Skeletal muscle tissue (tissue), 4 donors: ENCODE measurements around the gene MT1H. TPM values are rescaled to one million over a fixed set of nuclear protein-coding genes. Genes with fewer than 3 reads are reported as not detected.

Experiments used
- H3K27ac ChIP-seq: one replicate; pipeline ENCODE4 v1.7.0; 2013; ENCODE audit warnings: mild to moderate bottlenecking, low read depth, low read length, inconsistent platforms
- H3K27me3 ChIP-seq, 3 donors: one replicate each; pipeline ENCODE4 v1.7.0; 2013; ENCODE audit warnings: low read length in 3 of 3; ENCODE audit not compliant: control insufficient read depth in 3 of 3, insufficient read depth in 3 of 3
- H3K36me3 ChIP-seq, 3 donors: one replicate each; pipeline ENCODE4 v1.7.0; 2013; ENCODE audit warnings: low read length in 3 of 3; ENCODE audit not compliant: control insufficient read depth in 3 of 3, insufficient read depth in 3 of 3
- H3K4me1 ChIP-seq, 3 donors: one replicate each; pipeline ENCODE4 v1.7.0; 2013; ENCODE audit warnings: low read length in 3 of 3, mild to moderate bottlenecking in 3 of 3; ENCODE audit not compliant: control insufficient read depth in 3 of 3, insufficient read depth in 3 of 3
- H3K4me3 ChIP-seq, 3 donors: one replicate each; pipeline ENCODE4 v1.7.0; 2013; ENCODE audit warnings: low read length in 3 of 3
- H3K9ac ChIP-seq, 3 donors: one replicate each; pipeline ENCODE4 v1.7.0; 2013; ENCODE audit warnings: low read length in 3 of 3, mild to moderate bottlenecking in 3 of 3, moderate library complexity in 2 of 3, low read depth in 1 of 3
- H3K9me3 ChIP-seq, 3 donors: one replicate each; pipeline ENCODE4 v1.7.0; 2013; ENCODE audit warnings: low read length in 3 of 3; ENCODE audit not compliant: control insufficient read depth in 3 of 3
- total RNA-seq: library from RNA; depleted of rRNA; stranded (reverse); fragments of >200 nt; gene quantifications from one replicate; pipeline ENCODE4 v1.2.3, GENCODE V29; 2014
- donor health status: Osteomylitis.

The MT1H gene
- total RNA-seq, 1 donor from 2014 or later, result not detected

GRCh38 chr16:56645838-56646237 lies 23.8 kb upstream of the MT1H start:
- Histone ChIP-seq H3K4me1 (peaks cover 9 to 10% (median 9%) of the 10 kb centered on the region in 3 donors), H3K4me3 (no peak overlapping the region), H3K27me3 (peaks cover 22 to 33% (median 23%) of the 10 kb centered on the region in 3 donors), H3K9ac (no peak overlapping the region), H3K36me3 (no peaks in the 10 kb centered on the region), H3K27ac (no peak overlapping the region), H3K9me3 (no peaks in the 10 kb centered on the region)

DNA sequence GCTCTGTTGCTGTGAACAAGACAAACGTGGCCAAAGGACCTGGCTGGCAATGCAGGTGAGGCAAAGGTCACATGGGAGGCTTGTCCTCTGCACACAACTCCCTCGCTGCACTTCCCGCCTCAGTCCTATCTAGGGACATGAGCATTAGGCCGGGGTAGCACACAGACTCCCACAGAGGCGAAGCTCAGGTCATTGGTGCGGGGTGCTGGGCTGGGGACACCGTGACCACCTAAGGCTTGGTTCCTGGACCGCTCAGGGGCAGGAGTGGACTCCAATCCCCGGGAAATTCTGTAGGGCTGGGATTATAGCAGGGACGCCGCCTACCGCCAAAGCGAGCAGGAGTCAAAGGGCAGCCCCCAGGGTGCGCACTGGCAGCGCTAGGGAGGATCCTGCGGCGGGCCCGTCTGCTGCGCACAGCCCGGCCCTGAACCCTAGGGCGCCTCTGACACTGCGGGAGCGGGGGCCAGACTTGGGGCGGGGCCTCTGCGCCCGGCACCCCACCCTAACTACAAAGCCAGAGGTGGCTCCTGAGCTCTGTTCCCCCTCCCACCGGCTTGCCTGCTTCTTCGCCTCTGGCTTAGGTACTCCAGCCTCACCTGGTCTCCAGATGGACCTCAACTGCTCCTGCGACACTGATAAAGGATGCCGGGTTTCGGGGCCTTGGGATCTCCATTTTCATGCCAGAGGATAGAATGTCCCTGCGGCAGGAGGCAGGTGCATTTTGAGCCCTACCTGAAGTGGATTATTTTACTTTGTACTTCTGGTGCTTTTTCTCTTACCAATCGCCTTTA lies 21.8 kb upstream of the MT1H start:
- peaks cover 18 to 33% (median 22%) of the 10 kb centered on the region in 3 donors for H3K27me3 ChIP-seq
- no peak overlapping the region for H3K27ac ChIP-seq

GRCh38 chr16:56649271-56649670 lies 20.3 kb upstream of the MT1H start:
- H3K27me3 ChIP-seq, result peaks cover 10 to 24% (median 22%) of the 10 kb centered on the region in 3 donors
- no peaks in the 10 kb centered on the region for H3K36me3 ChIP-seq
- no peaks in the 10 kb centered on the region for H3K4me1 ChIP-seq
- no peak overlapping the region for H3K4me3 ChIP-seq
- no peak overlapping the region for H3K27ac ChIP-seq
- H3K9ac ChIP-seq, result no peak overlapping the region
- no peaks in the 10 kb centered on the region for H3K9me3 ChIP-seq

More for the DNA sequence above, 21.8 kb upstream of the MT1H start:
- H3K4me3 ChIP-seq, result no peak overlapping the region
- H3K9me3 ChIP-seq, result no peaks in the 10 kb centered on the region
- no peak overlapping the region for H3K9ac ChIP-seq
- H3K36me3 ChIP-seq, result no peaks in the 10 kb centered on the region
- peaks cover 9 to 10% (median 9%) of the 10 kb centered on the region in 3 donors for H3K4me1 ChIP-seq

GRCh38 chr16:56649820-56650219 lies 19.8 kb upstream of the MT1H start:
- H3K27me3 ChIP-seq, result peaks cover 4 to 22% (median 19%) of the 10 kb centered on the region in 3 donors
- H3K27ac ChIP-seq, result no peak overlapping the region
- no peaks in the 10 kb centered on the region for H3K9me3 ChIP-seq

DNA sequence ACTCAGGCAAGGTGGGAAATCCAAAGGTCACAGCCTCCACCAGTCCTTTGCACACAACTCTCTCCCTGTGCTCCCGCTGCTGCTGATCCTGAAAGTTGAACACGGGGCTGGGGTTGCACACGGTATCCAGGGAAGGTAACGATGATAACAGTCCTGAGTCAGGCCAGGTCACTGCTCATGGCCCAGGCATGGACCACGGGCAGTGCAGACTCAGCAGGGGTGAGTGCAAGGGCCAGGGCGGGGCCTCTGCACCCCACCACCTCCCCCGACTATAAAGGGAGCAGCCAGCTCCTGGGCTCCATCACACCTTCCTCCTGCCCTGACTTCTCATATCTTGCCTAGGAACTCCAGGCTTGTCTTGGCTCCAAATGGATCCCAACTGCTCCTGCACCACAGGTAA lies 18.0 kb upstream of the MT1H start, which contains the start of gene MT1B:
TSS of gene MT1B (plus strand) at position 301 of the 400 bp plus-strand sequence. CDS start at position 369, 68 bp downstream.
- no peaks in the 10 kb centered on the region for H3K4me1 ChIP-seq
- no peak within 1 kb of the TSS for H3K9ac ChIP-seq
- no peak within 1 kb of the TSS for H3K4me3 ChIP-seq
- peaks cover 0 to 19% (median 16%) of the 10 kb centered on the region in 3 donors for H3K27me3 ChIP-seq
- no peaks in the 10 kb centered on the region for H3K36me3 ChIP-seq
- H3K27ac ChIP-seq, result no peak within 1 kb of the TSS
- H3K9me3 ChIP-seq, result no peaks in the 10 kb centered on the region

More at GRCh38 chr16:56649820-56650219, 19.8 kb upstream of the MT1H start:
- no peaks in the 10 kb centered on the region for H3K4me1 ChIP-seq
- H3K9ac ChIP-seq, result no peak overlapping the region
- H3K4me3 ChIP-seq, result no peak overlapping the region
- no peaks in the 10 kb centered on the region for H3K36me3 ChIP-seq

GRCh38 chr16:56652600-56652999 lies 17.0 kb upstream of the MT1H start:
- Histone ChIP-seq H3K27ac (no peak overlapping the region), H3K4me1 (peaks cover 0 to 5% (median 4%) of the 10 kb centered on the region in 3 donors), H3K9me3 (no peaks in the 10 kb centered on the region), H3K4me3 (no peak overlapping the region), H3K27me3 (peaks cover 0 to 16% (median 15%) of the 10 kb centered on the region in 3 donors), H3K36me3 (no peaks in the 10 kb centered on the region), H3K9ac (no peak overlapping the region)

DNA sequence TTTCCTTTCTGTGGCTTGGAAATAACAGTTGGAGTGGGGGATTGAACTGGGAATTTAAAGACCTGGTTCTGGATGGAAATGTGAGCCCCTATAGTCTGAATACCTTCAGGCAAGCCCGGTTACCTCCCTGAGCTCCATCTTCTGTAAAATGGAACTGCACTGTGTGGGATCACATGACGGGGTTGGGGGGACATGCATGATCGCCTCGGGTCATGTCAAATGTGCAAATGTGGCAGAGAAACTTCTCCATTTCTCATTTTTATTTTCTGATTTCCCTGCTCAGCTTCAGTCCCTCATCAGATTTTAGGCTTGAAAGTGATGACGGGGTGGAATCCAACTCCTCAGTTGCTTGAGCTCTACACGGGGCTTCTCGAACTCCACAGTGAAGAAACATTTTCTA lies 16.4 kb upstream of the MT1H start:
- Histone ChIP-seq H3K9me3 (no peaks in the 10 kb centered on the region), H3K36me3 (no peaks in the 10 kb centered on the region), H3K27ac (no peak overlapping the region), H3K4me3 (no peak overlapping the region), H3K4me1 (peaks cover 4 to 11% (median 10%) of the 10 kb centered on the region in 3 donors), H3K9ac (no peak overlapping the region), H3K27me3 (peaks cover 4 to 19% (median 14%) of the 10 kb centered on the region in 3 donors)

- Histone ChIP-seq H3K27me3 (peaks cover 26 to 33% (median 27%) of the 10 kb centered on the region in 3 donors), H3K27ac (no peak within 1 kb of the TSS), H3K9me3 (no peaks in the 10 kb centered on the region), H3K9ac (peak within 1 kb of the TSS in 2 of 3 donors; percentile 50 to 68), H3K36me3 (no peaks in the 10 kb centered on the region), H3K4me3 (peak within 1 kb of the TSS; percentile 64 to 67 (median 65)), H3K4me1 (peaks cover 6 to 18% (median 14%) of the 10 kb centered on the region in 3 donors)
These were observed 11.9 kb upstream of the MT1H start, which contains the start of gene MT1F for GRCh38 chr16:56657555-56658326. MT1F (plus strand) TSS chr16:56657959; CDS start chr16:56658059, 100 bp downstream.

DNA sequence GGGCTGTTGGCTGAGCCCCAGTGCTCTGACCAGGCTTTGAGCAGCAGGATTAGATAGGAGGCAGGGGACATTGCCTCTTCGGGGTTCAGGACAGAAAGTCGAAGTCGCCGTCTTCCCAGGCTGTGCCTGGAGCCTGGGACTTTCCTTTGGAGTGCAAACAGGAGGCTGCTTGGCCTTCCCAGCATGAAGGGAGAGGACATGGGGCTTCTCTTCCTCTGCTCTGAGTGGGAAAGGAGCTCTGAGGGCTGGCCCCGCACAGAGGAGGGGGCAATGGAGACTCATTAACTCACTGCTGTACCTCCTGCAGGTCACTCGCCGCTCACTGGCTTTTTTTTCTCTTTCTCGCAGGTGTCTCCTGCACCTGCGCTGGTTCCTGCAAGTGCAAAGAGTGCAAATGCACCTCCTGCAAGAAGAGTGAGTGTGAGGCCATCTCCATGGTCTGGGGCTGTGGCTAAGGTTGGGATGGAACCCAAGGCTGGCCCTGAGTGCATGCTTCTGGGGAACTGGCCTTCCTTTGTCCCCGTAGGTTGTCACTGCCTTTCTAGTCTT lies 11.2 kb upstream of the MT1H start:
- Histone ChIP-seq H3K27ac (no peak overlapping the region), H3K4me3 (peak overlapping the region; percentile 64 to 67 (median 65)), H3K9ac (peak overlapping the region in 1 of 3 donors; percentile 68), H3K4me1 (peaks cover 8 to 18% (median 14%) of the 10 kb centered on the region in 3 donors), H3K9me3 (no peaks in the 10 kb centered on the region), H3K27me3 (peaks cover 29 to 37% (median 31%) of the 10 kb centered on the region in 3 donors), H3K36me3 (no peaks in the 10 kb centered on the region)
